GDM1 (cell line): ENCODE measurements around the gene VARS2.
"Not testable (repeated sequence)": the region's sequence is repeated elsewhere in the genome, so short reads cannot be mapped to it uniquely, and the experiment has no call there.

Source experiments
- DNase-seq: peaks from one replicate; lab custom pipeline; 2025; lab: John Stamatoyannopoulos, UW

The VARS2 gene

GRCh38 chr6:30914076-30914853 lies at the start of gene VARS2:
Gene VARS2 (plus strand): TSS chr6:30914238. CDS start chr6:30914837, 599 bp downstream.
- DNase-seq, result peak; percentile 87

DNA sequence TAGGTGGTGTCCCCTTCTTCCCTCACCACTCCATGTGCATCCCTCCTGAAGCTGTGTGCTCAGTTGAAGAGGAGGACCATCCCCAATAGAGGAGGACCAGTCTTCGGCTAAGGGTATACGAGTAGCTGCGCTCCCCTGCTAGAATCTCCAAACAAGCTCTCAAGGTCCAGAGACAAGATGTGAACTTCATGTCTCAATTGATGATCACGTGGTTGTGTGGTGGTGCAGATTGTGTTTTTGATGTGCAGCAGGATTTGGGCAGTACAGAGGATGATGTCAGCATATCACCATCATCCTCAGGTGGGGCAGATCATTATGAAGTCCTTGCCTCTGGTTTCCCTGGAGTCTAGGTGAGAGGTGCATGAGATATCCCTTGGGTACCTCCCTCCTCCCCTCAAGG lies 49.7 kb upstream of the VARS2 start:
- DNase-seq, result no peak

DNA sequence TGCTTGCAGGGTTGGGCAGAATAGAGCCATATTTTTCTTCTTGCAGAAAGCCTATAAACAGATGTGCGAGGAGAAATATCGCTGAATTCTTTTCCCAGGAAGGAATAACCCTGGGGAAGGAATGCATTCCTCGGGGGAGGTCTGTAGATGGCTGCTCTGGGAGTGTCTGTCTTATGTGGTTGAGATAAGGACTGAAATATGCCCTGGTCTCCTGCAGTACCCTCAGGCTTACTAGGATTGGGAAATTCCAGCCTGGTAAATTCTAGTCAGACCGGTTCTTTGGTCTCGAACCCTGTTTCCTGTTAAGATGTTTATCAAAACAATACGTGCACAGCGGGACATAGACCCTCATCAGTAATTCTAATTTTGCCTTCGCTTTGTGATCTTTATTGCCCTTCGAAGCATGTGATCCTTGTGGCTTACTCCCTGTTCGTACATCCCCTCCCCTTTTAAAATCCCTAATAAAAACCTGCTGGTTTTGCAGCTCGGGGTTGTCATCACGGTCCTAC lies 44.7 kb upstream of the VARS2 start:
- not testable (repeated sequence) for DNase-seq

DNA sequence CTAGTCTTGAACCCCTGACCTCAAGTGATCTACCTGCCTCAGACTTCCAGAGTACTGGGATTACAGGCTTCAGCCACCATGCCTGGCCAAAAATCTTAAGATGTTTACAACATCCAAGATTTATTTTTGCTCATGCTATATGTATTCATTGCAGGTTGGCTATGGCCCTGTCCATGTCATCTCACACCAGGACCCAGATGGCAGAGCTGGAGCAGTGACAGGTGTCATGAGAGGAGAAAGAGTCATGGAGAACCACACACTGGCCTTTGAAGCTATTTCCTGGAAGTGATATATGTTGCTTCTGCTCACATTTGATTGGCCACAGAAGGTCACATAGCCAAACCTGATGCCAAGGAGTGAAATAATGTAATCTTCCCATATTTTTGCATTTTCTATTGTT lies 43.5 kb upstream of the VARS2 start:
- DNase-seq, result no peak

DNA sequence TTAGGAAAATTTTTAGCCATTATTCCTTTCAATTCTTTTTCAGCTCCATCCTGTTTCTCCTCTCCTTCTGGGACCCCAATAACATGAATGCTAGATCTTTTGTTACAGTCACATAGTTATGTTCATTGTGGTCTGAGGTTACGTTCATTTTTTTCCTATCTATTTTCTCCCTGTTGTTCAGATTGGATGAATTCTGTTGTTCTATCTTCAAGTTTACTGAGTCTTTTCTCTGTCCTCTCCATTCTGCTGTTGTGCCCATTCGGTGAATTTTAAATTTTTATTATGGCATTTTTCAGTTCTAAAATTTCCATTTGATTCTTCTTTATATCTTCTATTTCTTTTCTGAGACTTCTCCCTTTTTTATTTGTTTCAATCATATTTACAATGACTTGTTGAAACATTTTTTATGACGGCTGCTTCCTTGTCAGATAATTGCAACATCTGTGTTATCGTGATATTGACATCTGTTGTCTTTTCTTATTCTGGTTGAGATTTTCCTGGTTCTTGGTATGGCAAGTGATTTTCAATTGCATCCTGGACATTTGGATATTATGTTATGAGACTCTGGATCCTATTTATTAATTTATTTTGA lies 42.4 kb upstream of the VARS2 start:
- no peak for DNase-seq

DNA sequence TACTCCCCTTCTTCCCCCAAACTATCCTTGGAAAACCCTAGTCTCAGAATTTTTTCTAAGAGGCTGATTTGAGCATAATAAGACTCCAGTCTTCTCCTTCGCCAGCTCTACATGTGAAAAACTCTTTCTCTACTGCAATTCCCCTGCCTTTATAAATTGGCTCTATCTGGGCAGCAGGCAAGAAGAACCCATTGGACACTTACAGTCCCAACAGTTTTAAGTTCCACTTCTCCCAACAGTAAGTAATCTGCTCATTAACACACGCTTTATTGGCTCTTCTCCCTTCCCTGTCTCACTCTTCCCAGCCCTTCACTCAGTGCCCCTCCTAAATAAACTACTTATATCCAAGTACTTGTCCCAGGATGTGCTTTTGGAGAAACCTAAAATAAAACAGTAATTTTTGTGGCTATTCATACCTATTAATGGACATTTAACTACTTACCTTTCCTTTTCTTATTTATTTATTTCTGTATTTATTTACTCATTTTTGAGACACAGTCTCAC lies 40.8 kb upstream of the VARS2 start:
- no peak for DNase-seq

DNA sequence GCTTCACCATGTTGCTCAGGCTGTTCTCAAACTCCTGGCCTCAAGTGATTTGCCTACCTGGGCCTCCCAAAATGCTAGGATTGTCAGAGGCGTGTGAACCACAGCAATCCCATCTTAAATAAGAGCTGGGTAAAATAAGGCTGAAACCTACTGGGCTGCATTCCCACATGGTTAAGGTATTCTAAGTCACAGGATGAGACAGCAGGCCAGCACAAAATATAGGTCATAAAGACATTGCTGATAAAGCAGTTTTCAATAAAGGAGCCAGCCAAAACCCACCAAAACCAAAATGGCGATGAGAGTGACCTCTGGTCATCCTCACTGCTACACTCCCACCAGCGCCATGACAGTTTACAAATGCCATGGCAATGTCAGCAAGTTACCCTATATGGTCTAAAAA lies 40.2 kb upstream of the VARS2 start:
- DNase-seq, result not testable (repeated sequence)

GRCh38 chr6:30875244-30876038 lies 38.6 kb upstream of the VARS2 start:
- DNase-seq, result no peak

GRCh38 chr6:30876039-30876730 lies 37.9 kb upstream of the VARS2 start:
- no peak for DNase-seq

DNA sequence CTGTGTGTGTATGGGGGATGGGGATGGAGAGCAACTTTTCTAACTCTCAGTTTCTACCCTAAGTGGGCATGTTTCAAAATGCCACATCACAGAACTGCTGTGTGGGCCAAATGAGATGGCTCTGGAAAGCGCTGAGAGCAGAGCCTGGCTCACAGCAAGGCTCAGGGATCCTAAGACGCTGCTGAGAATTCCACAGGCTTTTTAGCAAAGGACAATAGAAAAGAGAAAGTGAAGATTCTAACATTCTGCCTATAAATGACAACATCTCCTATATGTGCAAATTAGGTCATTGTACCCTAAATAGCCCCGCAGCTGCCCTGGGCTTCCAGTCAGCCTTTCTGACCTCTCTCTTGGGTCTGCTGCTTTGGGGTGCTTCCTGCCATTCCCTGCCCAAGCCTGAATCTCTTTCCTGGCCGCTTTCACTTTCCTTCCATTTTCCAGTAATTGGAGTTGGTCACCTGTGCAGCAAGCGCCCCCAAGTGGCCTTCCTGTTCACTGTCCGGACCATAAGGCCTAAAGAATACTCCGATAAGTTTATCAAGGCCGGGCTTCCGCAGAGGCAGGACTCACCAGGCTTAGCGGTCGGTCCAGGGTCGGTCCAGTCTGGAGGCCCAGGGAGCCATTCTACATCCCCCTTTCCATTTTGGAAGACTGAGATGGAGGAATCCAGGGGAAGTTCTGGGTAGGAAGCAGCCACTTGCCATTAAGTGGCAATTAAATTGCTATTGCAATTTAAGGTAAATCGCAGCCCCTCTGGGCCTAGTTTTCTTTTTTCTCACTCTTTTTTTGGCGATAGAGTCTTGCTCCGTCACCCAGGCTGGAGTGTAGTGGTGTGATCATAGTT lies 36.4 kb upstream of the VARS2 start:
- peak; percentile 45 for DNase-seq

- no peak for DNase-seq
Measured at GRCh38 chr6:30879684-30880427, 34.2 kb upstream of the VARS2 start.

DNA sequence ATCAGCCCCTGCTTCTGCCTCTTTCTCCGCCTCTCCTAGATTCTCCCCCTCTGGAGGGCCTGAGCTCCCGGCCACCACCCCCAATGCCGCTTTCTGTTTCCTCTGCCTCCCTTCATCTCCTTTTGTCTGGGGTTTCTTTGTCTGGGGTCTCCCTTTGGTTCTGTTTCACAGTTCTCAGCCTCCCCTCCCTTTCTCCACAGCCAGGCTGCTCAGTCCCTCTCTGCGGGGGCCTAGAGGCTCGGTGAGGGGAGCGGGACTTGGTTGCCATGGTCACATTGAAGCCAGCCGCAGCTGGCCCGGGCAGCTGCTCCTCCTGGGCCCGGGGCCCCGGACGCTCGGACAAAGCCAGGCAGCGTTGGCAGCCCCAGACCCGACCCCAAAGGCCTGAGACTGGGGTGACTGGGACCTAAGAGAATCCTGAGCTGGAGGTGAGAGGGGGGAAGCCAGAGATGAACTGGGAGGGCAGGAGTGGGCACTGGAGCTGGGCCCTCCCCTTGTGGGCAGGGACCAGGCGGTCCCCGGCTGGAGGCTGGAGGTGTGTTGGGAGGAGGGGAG lies 33.3 kb upstream of the VARS2 start:
- no peak for DNase-seq

DNA sequence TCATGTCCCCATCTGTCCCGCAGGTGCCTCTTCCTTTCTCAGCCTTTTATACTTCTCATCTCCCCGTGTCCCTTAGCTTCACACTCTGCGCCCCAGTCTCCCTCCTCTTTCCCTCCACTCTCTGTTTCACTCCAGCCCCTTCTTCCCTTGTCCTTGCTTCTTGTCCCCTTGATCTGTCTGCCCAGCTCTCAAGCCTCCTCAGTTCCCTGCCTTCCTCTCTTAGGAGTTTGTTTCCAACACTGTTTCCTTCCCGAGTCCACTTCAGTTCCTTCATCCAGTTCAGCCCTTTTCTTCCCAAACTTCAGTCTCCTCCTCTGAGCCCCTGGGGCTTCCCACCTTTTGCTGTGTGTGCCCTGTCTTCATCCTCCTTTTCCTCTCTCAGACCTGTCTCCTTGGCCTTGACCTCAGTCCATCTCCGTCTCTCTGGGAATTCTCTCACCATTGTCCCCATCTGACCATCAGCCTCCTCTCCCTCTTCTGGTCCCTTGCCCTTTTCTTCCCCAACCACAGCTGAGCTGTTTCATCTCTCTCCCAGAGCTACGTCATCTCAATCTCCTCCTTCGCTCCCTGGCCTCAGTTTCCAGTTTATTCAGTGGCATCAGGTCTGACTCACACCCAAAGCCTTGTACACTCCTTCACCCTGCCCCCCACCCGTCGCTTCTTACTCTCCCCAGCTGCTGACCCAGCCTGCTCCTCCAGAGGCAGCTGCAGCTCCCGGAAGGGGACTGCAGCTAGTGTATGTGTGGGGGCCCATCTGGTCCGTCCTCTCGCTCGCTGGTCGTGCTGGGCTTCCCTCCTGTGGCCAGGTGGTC lies 32.4 kb upstream of the VARS2 start:
- DNase-seq, result no peak

- DNase-seq, result no peak
Measured at GRCh38 chr6:30882204-30882758, 31.8 kb upstream of the VARS2 start.

DNA sequence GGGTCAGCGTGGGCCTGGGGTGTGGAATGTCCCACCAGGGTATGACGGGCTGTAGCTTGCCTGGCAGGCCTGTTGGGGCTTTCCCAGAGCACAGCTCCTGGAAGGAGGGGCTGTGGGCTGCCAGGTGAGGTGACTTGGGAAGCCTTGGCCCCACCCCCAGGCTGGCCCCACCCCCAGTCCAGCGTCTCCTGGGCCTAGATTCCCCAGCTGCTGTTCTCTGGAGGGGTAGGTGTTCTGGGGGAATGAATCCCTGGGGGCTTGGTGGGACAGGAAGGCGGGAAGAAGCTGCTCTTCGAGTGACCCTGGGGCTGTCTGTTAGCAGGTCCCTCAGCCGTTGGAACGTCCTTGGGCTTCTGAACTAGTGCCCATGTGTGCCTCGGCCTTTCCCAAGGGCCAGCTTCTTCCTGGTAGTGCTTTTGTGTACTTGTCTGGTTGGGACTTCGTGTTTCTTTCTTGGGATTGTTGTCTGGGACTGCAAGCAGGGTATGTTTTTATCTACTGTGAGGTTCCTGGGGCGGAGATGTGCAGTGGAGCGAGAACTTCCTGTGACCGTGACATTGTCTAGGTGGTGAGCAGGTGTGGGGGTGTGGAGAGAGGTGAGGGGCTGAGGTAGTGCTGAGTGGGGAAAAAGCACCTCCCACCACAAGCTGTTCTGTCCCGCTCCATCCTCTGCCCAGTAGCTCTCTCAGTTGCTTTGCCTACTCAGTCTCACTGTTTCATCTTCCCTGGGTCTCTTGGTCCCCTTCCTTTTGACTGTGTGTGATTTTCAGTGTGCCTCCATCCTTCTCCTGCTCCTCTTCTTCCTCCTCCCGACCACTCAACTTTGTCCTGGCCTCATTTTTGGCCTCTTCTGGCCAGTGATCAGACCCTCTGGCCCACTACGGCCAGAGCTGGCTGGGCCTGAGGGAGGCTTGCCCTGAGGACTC lies 31.0 kb upstream of the VARS2 start:
- no peak for DNase-seq

DNA sequence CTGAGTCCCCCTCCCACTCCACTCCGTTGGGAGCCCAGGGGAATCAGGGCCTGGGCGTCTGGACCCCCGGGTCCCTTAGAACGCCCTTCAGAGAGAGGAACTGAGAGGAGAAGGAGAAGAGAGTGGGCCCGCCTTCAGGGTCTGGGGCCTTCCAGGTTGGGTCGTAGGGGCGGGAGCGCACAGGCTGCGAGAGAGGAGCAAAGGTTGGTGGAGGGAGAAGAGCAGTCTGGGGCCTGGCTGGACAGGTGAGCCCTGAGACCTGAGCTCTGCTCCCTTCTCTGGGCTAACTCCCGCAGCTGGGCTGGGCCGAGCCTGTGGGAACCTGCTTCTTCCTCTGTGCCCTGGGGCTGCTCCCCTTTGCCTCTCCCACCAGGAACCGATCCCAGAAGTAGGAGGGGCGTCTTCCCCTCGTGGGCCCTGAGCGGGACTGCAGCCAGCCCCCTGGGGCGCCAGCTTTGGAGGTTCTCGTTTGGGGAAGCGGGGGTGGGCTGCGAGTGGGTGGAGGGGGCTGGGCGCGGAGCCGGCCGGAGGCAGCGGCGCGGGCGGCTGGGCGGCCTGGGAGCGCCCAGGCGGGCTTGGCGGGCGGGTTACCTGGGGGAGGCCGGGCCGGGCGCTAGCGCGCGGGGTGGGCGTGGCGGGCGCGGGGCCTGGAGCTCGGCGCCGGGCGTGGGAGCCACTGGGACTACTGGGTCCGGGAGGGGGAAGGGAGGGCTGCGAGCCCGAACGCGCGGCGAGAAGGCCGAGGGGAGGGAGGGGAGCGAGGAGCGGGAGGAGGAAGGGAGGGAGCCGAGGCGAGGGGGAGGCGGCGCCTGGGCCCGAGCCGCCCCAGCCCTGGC lies 30.1 kb upstream of the VARS2 start, which contains the start of gene DDR1:
TSS of gene DDR1 (plus strand) at position 835 of the 836 bp plus-strand sequence. CDS start 4,211 bp downstream, outside the sequence.
- DNase-seq, result no peak
